IMR-90 (cell line): Measurements from ENCODE around the gene ZFAND2B. TPM values are rescaled to one million over a fixed set of nuclear protein-coding genes. Genes with fewer than 3 reads are reported as not detected.

Experiments
- ATAC-seq: fragments of 200-7000 bp; cut with Tn5 transposase; 2 replicates; pipeline ENCODE4 v1.9.1; 2020; ENCODE audit warnings: low read depth, mild to moderate bottlenecking, moderate library complexity
- BruUV-seq: library from RNA; stranded (reverse); fragments of 400-500 nt; replicated peaks from 2 replicates; lab custom pipeline; 2021; lab: Mats Ljungman, UMichigan
- CTCF ChIA-PET: fragments of 300-600 bp; formaldehyde crosslinking; extraction: SDS; loops from one replicate; lab custom pipeline; 2021; ENCODE audit warnings: antibody characterized with exemption; lab: Yijun Ruan, JAX
- POLR2A ChIA-PET: fragments of 300-600 bp; sonication (Branson Sonifier 250); formaldehyde crosslinking; loops from one replicate; lab custom pipeline; 2022; ENCODE audit warnings: antibody characterized with exemption; ENCODE audit not compliant: unreplicated experiment; lab: Charles Lee
- DNase-seq: peaks from one replicate; pipeline ENCODE4 v3.0.0; 2013
- H2AFZ ChIP-seq: replicated peaks from 2 replicates; pipeline ENCODE3; 2013; ENCODE audit warnings: low read length, mild to moderate bottlenecking; ENCODE audit not compliant: poor library complexity
- H2AK5ac ChIP-seq: 2 replicates; pipeline ENCODE4 v1.6.1; 2013; ENCODE audit warnings: low read depth, low read length, inconsistent platforms
- H2AK9ac ChIP-seq: replicated peaks from 2 replicates; pipeline ENCODE3; 2013; ENCODE audit warnings: mild to moderate bottlenecking, low read depth, low read length, moderate library complexity; ENCODE audit not compliant: poor library complexity
- H2BK120ac ChIP-seq: 2 replicates; pipeline ENCODE4 v1.6.1; 2013; ENCODE audit warnings: low read depth, low read length, inconsistent platforms
- H2BK15ac ChIP-seq: 3 replicates; pipeline ENCODE4 v1.6.1; 2013; ENCODE audit warnings: low read depth, low read length, inconsistent platforms
- H2BK20ac ChIP-seq: 2 replicates; pipeline ENCODE4 v1.6.1; 2013; ENCODE audit warnings: low read depth, mild to moderate bottlenecking, inconsistent platforms, low read length, moderate library complexity
- H2BK5ac ChIP-seq: 2 replicates; pipeline ENCODE4 v1.6.1; 2013; ENCODE audit warnings: mild to moderate bottlenecking, low read depth, low read length, inconsistent platforms; ENCODE audit not compliant: poor library complexity, severe bottlenecking
- H3K14ac ChIP-seq: replicated peaks from 2 replicates; pipeline ENCODE4 v1.6.1; 2013; ENCODE audit warnings: low read depth, low read length, inconsistent platforms
- H3K18ac ChIP-seq: 2 replicates; pipeline ENCODE4 v1.6.1; 2013; ENCODE audit warnings: low read depth, low read length, control low read depth
- H3K23ac ChIP-seq: 2 replicates; pipeline ENCODE4 v1.6.1; 2013; ENCODE audit warnings: low read depth, low read length, inconsistent platforms
- H3K27ac ChIP-seq: 2 replicates; pipeline ENCODE4 v1.5.1; 2013; ENCODE audit warnings: mild to moderate bottlenecking, control low read depth, low read length; ENCODE audit not compliant: insufficient read depth
- H3K27me3 ChIP-seq: 2 replicates; pipeline ENCODE4 v1.6.1; 2013; ENCODE audit warnings: low read length; ENCODE audit not compliant: control insufficient read depth, insufficient read depth
- H3K36me3 ChIP-seq: 2 replicates; pipeline ENCODE4 v1.6.1; 2013; ENCODE audit warnings: low read length, mixed read lengths; ENCODE audit not compliant: control insufficient read depth, insufficient read depth
- H3K4ac ChIP-seq: 2 replicates; pipeline ENCODE4 v1.6.1; 2013; ENCODE audit warnings: low read depth, low read length, inconsistent platforms
- H3K4me1 ChIP-seq: 2 replicates; pipeline ENCODE4 v1.6.1; 2013; ENCODE audit warnings: low read length, mixed read lengths; ENCODE audit not compliant: control insufficient read depth, insufficient read depth
- H3K4me2 ChIP-seq: 2 replicates; pipeline ENCODE4 v1.6.1; 2013; ENCODE audit warnings: low read depth, mild to moderate bottlenecking, control low read depth, low read length, moderate library complexity
- H3K4me3 ChIP-seq: 2 replicates; pipeline ENCODE4 v1.5.1; 2013; ENCODE audit warnings: low read depth, mild to moderate bottlenecking, control low read depth, low read length, moderate library complexity; ENCODE audit not compliant: insufficient read depth
- H3K56ac ChIP-seq: 2 replicates; pipeline ENCODE4 v1.6.1; 2013; ENCODE audit warnings: low read length, inconsistent platforms; ENCODE audit not compliant: insufficient read depth; ENCODE audit errors: extremely low read depth
- H3K79me1 ChIP-seq, 2 experiments: 2 replicates each; pipeline ENCODE4 v1.6.1; 2013; ENCODE audit warnings: low read length in 2 of 2, inconsistent platforms in 1 of 2, low read depth in 1 of 2
- H3K9ac ChIP-seq: 2 replicates; pipeline ENCODE4 v1.6.1; 2013; ENCODE audit warnings: low read depth, low read length, control low read depth
- H3K9me1 ChIP-seq: 2 replicates; pipeline ENCODE4 v1.6.1; 2013; ENCODE audit warnings: low read length, inconsistent platforms; ENCODE audit not compliant: insufficient read depth
- H3K9me3 ChIP-seq: 2 replicates; pipeline ENCODE4 v1.6.1; 2013; ENCODE audit warnings: low read length; ENCODE audit not compliant: control insufficient read depth, insufficient read depth
- H4K20me1 ChIP-seq: 2 replicates; pipeline ENCODE4 v1.6.1; 2013; ENCODE audit warnings: low read length, inconsistent platforms; ENCODE audit not compliant: insufficient read depth
- H4K5ac ChIP-seq: 2 replicates; pipeline ENCODE4 v1.6.1; 2013; ENCODE audit warnings: mild to moderate bottlenecking, low read depth, low read length, control low read depth
- H4K8ac ChIP-seq, 2 experiments: 2 replicates each; pipeline ENCODE4 v1.6.1; 2013; ENCODE audit warnings: low read depth in 2 of 2, low read length in 2 of 2, control low read depth in 1 of 2, inconsistent platforms in 1 of 2
- H4K91ac ChIP-seq: 2 replicates; pipeline ENCODE4 v1.6.1; 2013; ENCODE audit warnings: low read depth, low read length, inconsistent platforms; ENCODE audit not compliant: insufficient read depth
- POLR2A ChIP-seq: IDR thresholded peaks from 2 replicates; pipeline ENCODE4 v1.6.1; 2012; ENCODE audit warnings: mild to moderate bottlenecking, low read depth, low read length
- RAD21 ChIP-seq: IDR thresholded peaks from 2 replicates; pipeline ENCODE4 v1.6.1; 2012; ENCODE audit warnings: low read length, improper control_type of control experiment
- WGBS, 2 experiments: methylation state at CpG; one replicate each; pipeline versions ENCODE4 v1.1.5 to v1.1.7; 2013; ENCODE audit warnings: missing lambda C conversion rate in 2 of 2; ENCODE audit not compliant: insufficient read length in 1 of 2; ENCODE audit errors: extremely low coverage in 2 of 2; 5-methylcytosine and 5-hydroxymethylcytosine counted together
- dilution Hi-C: fragments of 300-500 bp; cut with HindIII; formaldehyde crosslinking; loops from one replicate; pipeline ENCODE4 v1.14.3; 2018; ENCODE audit warnings: low sequenced_read_pairs; ENCODE audit not compliant: unreplicated experiment
- in situ Hi-C: fragments of 300-500 bp; cut with MboI; formaldehyde crosslinking; loops from 3 replicates; pipeline ENCODE4 v1.14.3; 2019; ENCODE audit warnings: low sequenced_read_pairs, inconsistent platforms, mixed read lengths
- intact Hi-C: fragments of 100-400 bp; cut with micrococcal nuclease; formaldehyde crosslinking; loops from 2 replicates; pipeline ENCODE4 v1.10.0; 2022
- polyA plus RNA-seq, 3 experiments: library from polyadenylated mRNA; depleted of rRNA; stranded (reverse); fragments of >200 nt; gene quantifications; 2 replicates each; pipeline ENCODE4 v1.2.3, GENCODE V29; 2012; ENCODE audit warnings: low replicate concordance in 1 of 3
- total RNA-seq: library from RNA; depleted of rRNA; stranded (reverse); fragments of >200 nt; gene quantifications from 2 replicates; pipeline ENCODE4 v1.2.3, GENCODE V29; 2012

The ZFAND2B gene
- total and polyA plus RNA-seq, 2 of the 4 experiments (the other 2 are of a cell fraction), result 25.5 to 38.3 TPM

DNA sequence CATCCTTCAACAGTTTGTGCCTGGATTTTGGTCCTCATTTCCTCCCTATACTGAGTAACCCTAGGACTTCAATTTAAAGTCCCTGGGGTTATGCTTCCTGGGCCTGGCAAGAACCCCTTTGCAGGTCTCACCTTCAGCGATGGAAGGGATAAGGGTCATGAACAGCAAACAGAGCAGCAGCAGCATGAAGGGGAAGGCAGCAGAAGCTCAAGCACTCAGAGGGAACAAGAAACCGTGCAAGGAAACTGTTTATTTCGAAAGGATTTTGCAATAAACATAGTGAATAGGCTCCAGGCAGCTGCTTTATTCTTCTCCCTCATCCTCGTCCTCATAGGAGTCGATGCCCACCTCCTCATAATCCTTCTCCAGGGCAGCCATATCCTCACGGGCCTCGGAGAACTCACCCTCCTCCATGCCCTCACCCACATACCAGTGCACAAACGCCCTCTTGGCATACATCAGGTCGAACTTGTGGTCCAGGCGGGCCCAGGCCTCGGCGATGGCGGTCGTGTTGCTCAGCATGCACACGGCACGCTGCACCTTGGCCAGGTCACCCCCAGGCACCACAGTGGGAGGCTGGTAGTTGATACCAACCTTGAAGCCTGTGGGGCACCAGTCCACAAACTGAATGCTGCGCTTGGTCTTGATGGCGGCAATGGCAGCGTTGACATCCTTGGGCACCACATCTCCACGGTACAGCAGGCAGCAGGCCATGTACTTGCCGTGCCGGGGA lies 43.6 kb downstream of the ZFAND2B start:
- Histone ChIP-seq H2AK5ac (peak overlapping the region; percentile 87), H3K56ac (peak overlapping the region; percentile 76; the same call in 1 of the 2 replicates), H3K18ac (peak overlapping the region; percentile 76), H4K8ac (peak overlapping the region; percentile 7 to 82), H3K9me3 (no peaks in the 10 kb centered on the region), H3K27me3 (peaks cover 5% of the 10 kb centered on the region), H2BK5ac (peak overlapping the region; percentile 90), H3K9me1 (peaks cover 44% of the 10 kb centered on the region), H2BK120ac (peak overlapping the region; percentile 70), H2BK15ac (peak overlapping the region; percentile 50; the same call in 2 of the 3 replicates), H3K9ac (peak overlapping the region; percentile 20), H2AK9ac (peak overlapping the region; percentile 99), H3K14ac (peak overlapping the region; percentile 90), H4K91ac (peak overlapping the region; percentile 82), H3K4me3 (no peak overlapping the region), H2AFZ (peak overlapping the region; percentile 81), H3K36me3 (peaks cover 21% of the 10 kb centered on the region; the same call in 1 of the 2 replicates), H3K23ac (peak overlapping the region; percentile 79; the same call in 1 of the 2 replicates), H3K4me1 (peaks cover 46% of the 10 kb centered on the region), H3K27ac (peak overlapping the region; percentile 72), H3K79me1 (peaks cover 23 to 38% of the 10 kb centered on the region in 2 experiments), H4K5ac (peak overlapping the region; percentile 82), H3K4me2 (peak overlapping the region; percentile 59), H3K4ac (peak overlapping the region; percentile 87), H4K20me1 (0 out of 2 replicates have a peak, but pooled peaks cover 8% of the 10 kb centered on the region), H2BK20ac (peak overlapping the region; percentile 54; the same call in 1 of the 2 replicates)
- POLR2A ChIA-PET, result no interaction called here
- in situ Hi-C loops (no loop called here), dilution Hi-C loops (no loop called here), intact Hi-C loops (no loop called here)
- TF ChIP-seq POLR2A, result no peak
- TF ChIP-seq RAD21, result no peak
- no peak for ATAC-seq
- 91% methylated on average over 9 of the region's 22 CpGs; no CpG with 5 or more reads in 1 of the 2 experiments for WGBS, 2 experiments
- BruUV-seq, result no TSS peak
- CTCF ChIA-PET, result interaction anchor here (1.6 to 2.3 kb wide), 2 partner anchors 27 to 45 kb away, joined by 6 to 10 read pairs; no protein-coding TSS in a partner anchor
- peak; percentile 23 for DNase-seq
